ENCODE data around the gene SRGAP1.
"Not testable (repeated sequence)": the region's sequence is repeated elsewhere in the genome, so short reads cannot be mapped to it uniquely, and the experiment has no call there.

The SRGAP1 gene

DNA sequence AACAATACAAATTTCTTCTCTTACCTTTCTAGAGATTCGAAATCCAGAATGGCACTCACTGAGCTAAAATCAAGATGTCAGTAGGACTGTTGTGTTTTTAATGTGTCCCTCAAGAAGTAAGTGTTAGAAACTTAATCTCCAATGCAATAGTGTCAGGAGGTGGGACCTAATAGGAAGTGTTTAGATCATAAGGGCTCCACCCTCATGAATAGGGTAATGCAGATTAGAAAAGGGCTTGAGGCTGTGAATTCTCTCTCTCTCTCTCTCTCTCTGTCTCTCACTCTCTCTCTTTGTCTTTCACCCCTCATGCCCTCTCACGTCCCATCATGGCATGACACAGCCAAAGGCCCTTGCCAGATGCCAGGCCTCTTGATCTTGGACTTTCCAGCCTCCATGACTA, 15.6 kb upstream of the SRGAP1 start:
- DNase-seq (ENCODE audit: low read depth), result no peak
- H3K4me3 ChIP-seq (ENCODE audit: control insufficient read depth, low read depth, low read length), result no peak overlapping the region
- TF ChIP-seq CTCF (IDR thresholded peaks at IDR 0.05; ENCODE audit: control insufficient read depth, insufficient read depth, low read depth, low read length, missing control alignments), result no peak

DNA sequence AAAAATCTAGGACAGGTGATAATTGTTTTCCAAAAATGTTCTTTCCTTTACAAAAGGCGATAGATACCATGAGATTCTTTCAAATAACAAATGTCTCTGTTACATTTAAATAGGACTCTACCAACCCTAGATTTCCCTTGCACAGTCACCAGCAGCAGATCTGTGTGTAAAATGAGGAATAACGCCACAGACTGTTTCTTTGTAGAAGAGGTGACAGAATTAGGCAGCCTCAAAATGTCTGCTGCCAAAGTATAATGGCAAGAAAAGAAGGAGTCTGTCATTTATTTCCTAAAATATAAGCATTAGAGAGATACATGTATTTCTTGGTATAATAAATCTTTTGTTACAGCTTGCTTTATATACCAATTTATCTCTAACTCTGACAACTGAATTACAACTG, 8.5 kb upstream of the SRGAP1 start:
- no peak overlapping the region for H3K4me3 ChIP-seq (ENCODE audit: control insufficient read depth, low read depth, low read length)
- TF ChIP-seq CTCF (IDR thresholded peaks at IDR 0.05; ENCODE audit: control insufficient read depth, insufficient read depth, low read depth, low read length, missing control alignments), result no peak
- DNase-seq (ENCODE audit: low read depth), result no peak

DNA sequence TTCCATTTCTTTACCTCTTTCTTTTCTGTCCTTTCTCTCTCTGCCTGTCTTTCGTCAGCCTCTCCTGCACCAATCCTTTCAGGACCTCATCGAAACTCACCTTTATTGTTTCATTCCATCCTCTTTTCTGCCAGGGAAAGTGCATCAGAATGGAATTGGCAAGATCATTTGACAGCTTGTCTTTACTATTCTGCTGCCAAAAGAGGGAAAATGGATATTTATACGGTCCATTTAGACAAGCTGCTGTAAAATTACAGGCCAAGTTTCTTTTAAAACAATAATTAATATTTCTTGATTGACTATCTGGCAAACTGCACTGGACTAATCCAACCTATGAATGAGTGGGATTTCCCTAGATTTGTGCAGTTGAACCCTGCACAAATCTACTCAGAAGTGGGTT, 7.6 kb upstream of the SRGAP1 start:
- no peak for TF ChIP-seq CTCF (IDR thresholded peaks at IDR 0.05; ENCODE audit: control insufficient read depth, insufficient read depth, low read depth, low read length, missing control alignments)
- no peak overlapping the region for H3K4me3 ChIP-seq (ENCODE audit: control insufficient read depth, low read depth, low read length)
- DNase-seq (ENCODE audit: low read depth), result no peak

DNA sequence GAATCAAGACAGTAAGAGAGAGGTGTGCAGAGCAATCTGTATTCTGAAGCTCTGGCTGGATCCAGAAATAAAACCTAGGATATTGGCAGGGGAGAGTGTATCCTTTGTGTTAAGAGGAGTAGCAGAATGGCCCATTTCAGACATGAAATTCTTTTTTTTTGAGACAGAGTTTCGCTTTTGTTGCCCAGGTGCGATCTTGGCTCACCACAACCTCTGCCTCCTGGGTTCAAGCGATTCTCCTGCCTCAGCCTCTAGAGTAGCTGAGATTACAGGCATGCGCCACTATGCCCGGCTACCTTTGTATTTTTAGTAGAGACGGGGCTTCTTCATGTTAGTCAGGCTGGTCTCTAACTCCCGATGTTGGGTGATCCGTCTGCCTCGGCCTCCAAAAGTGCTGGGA, 6.1 kb upstream of the SRGAP1 start:
- DNase-seq (ENCODE audit: low read depth), result no peak
- no peak for TF ChIP-seq CTCF (IDR thresholded peaks at IDR 0.05; ENCODE audit: control insufficient read depth, insufficient read depth, low read depth, low read length, missing control alignments)

DNA sequence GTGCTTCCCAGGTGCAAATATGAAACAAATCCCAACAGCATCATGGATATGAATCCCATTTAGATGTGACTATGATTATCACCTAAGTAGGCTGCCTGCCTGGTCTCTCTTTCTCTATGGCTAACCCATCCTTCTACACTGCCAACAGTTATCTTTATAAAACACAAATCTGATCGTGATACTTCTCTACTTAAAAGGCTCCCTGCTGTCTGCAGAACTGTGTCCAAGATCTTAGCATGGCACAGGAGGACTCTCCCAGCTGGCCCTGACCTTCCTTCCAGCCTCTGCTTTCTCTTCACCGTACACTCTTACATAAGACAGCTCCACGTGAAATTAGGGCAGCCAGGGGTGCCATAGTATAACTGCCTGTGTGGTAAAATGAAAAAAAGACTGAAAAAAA, 3.5 kb upstream of the SRGAP1 start:
- no peak overlapping the region for H3K4me3 ChIP-seq (ENCODE audit: control insufficient read depth, low read depth, low read length)
- DNase-seq (ENCODE audit: low read depth), result no peak
- TF ChIP-seq CTCF (IDR thresholded peaks at IDR 0.05; ENCODE audit: control insufficient read depth, insufficient read depth, low read depth, low read length, missing control alignments), result no peak

More for the DNA sequence above, 6.1 kb upstream of the SRGAP1 start:
- no peak overlapping the region for H3K4me3 ChIP-seq (ENCODE audit: control insufficient read depth, low read depth, low read length)

DNA sequence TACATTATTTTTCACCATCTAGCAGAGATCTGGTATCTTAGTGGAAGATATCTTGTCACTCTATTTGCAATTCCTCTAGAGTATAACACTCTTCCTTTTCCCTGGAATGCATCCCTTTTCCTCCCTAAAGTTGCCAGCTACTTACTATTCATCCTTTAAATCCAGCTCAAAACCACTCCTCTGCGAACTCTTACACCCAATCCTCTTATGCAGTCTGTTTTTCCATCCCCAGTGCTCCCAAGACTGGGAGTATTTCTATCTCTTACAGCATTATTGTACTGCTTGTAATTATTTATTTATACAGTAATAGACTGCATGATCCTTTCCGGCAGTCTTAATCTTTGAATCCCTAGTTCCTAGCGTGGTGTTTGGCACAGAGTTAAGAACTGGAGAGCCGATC, 2.9 kb upstream of the SRGAP1 start:
- TF ChIP-seq CTCF (IDR thresholded peaks at IDR 0.05; ENCODE audit: control insufficient read depth, insufficient read depth, low read depth, low read length, missing control alignments), result no peak
- DNase-seq (ENCODE audit: low read depth), result no peak
- H3K4me3 ChIP-seq (ENCODE audit: control insufficient read depth, low read depth, low read length), result no peak overlapping the region

DNA sequence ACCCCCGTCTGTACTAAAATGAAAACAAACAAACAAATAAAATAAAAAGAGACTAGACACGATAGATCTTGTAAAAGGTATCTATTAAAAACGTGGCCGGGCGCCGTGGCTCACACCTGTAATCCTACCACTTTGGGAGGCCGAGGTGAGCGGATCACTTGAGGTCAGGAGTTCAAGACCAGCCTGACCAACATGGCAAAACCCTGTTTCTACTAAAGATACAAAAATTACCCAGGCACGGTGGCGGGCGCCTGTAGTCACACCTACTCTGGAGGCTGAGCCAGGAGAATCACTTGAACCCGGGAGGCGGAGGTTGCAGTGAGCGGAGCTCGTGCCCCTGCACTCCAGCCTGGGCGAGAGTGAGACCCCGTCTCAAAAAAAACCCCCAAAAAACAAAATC, 1.8 kb upstream of the SRGAP1 start:
- not testable (repeated sequence) for H3K4me3 ChIP-seq (ENCODE audit: control insufficient read depth, low read depth, low read length); DNase-seq (ENCODE audit: low read depth)
